SK-N-SH treated with all-trans-retinoic acid at 6 μM for 48 hours (cell line): ENCODE measurements around the gene EID1.
"Not testable (repeated sequence)": the region's sequence is repeated elsewhere in the genome, so short reads cannot be mapped to it uniquely, and the experiment has no call there.

Experiments
- ATAC-seq: fragments of 200-7000 bp; cut with Tn5 transposase; 3 replicates; pipeline ENCODE4 v1.9.1; 2020; ENCODE audit warnings: mild to moderate bottlenecking, moderate library complexity
- ARNTL ChIP-seq: fragments of 450-650 bp; formaldehyde crosslinking; IDR thresholded peaks from 2 replicates; pipeline ENCODE4 v1.5.0; 2020; ENCODE audit warnings: low read depth, mild to moderate bottlenecking, moderate library complexity, borderline replicate concordance
- BACH2 ChIP-seq: fragments of 250-450 bp; sonication (Bioruptor Pico); IDR thresholded peaks from 2 replicates; pipeline ENCODE4 v1.9.0; 2021; ENCODE audit warnings: mild to moderate bottlenecking, borderline replicate concordance
- ESRRG ChIP-seq: fragments of 250-450 bp; sonication (Bioruptor Pico); IDR thresholded peaks from 2 replicates; pipeline ENCODE4 v1.6.1; 2021; ENCODE audit warnings: mild to moderate bottlenecking
- GLIS3 ChIP-seq: fragments of 250-450 bp; sonication (Bioruptor Pico); IDR thresholded peaks from 2 replicates; pipeline ENCODE4 v1.5.0; 2020; ENCODE audit warnings: mild to moderate bottlenecking, moderate library complexity
- ISL1 ChIP-seq: fragments of 250-450 bp; sonication (Bioruptor Pico); IDR thresholded peaks from 2 replicates; pipeline ENCODE4 v2.1.2; 2022; ENCODE audit warnings: mild to moderate bottlenecking, moderate library complexity
- OSR1 ChIP-seq: fragments of 250-450 bp; sonication (Bioruptor Pico); IDR thresholded peaks from 2 replicates; pipeline ENCODE4 v1.8.0; 2022; ENCODE audit warnings: moderate library complexity, mild to moderate bottlenecking, inconsistent platforms
- PATZ1 ChIP-seq: fragments of 250-450 bp; sonication (Bioruptor Pico); IDR thresholded peaks from 2 replicates; pipeline ENCODE4 v1.8.0; 2020; ENCODE audit warnings: mild to moderate bottlenecking, moderate library complexity, borderline replicate concordance
- POU6F1 ChIP-seq: fragments of 250-450 bp; sonication (Bioruptor Pico); IDR thresholded peaks from 2 replicates; pipeline ENCODE4 v1.8.0; 2021; ENCODE audit warnings: low read depth, mild to moderate bottlenecking, moderate library complexity, borderline replicate concordance
- PPARA ChIP-seq: fragments of 250-450 bp; sonication (Bioruptor Pico); IDR thresholded peaks from 2 replicates; pipeline ENCODE4 v1.5.0; 2020; ENCODE audit warnings: mild to moderate bottlenecking, borderline replicate concordance
- RARB ChIP-seq: fragments of 250-450 bp; sonication (Bioruptor Pico); IDR thresholded peaks from 2 replicates; pipeline ENCODE4 v1.8.0; 2021; ENCODE audit warnings: mild to moderate bottlenecking, moderate library complexity
- SNAI2 ChIP-seq: fragments of 250-450 bp; sonication (Bioruptor Pico); IDR thresholded peaks from 2 replicates; pipeline ENCODE4 v1.5.0; 2020; ENCODE audit warnings: mild to moderate bottlenecking, moderate library complexity
- TCF4 ChIP-seq: fragments of 250-450 bp; sonication (Bioruptor Pico); IDR thresholded peaks from 2 replicates; pipeline ENCODE4 v1.8.0; 2021; ENCODE audit warnings: mild to moderate bottlenecking, moderate library complexity, borderline replicate concordance
- TOX ChIP-seq: fragments of 250-450 bp; sonication (Bioruptor Pico); IDR thresholded peaks from 2 replicates; pipeline ENCODE4 v1.8.0; 2021; ENCODE audit warnings: mild to moderate bottlenecking, moderate library complexity, borderline replicate concordance
- ZC3H10 ChIP-seq: fragments of 250-450 bp; sonication (Bioruptor Pico); IDR thresholded peaks from 2 replicates; pipeline ENCODE4 v1.5.1; 2021; ENCODE audit warnings: mild to moderate bottlenecking, moderate library complexity
- ZFP3 ChIP-seq: fragments of 250-450 bp; sonication (Bioruptor Pico); IDR thresholded peaks from 2 replicates; pipeline ENCODE4 v1.5.0; 2020; ENCODE audit warnings: mild to moderate bottlenecking, moderate library complexity
- ZNF70 ChIP-seq: fragments of 450-650 bp; formaldehyde crosslinking; IDR thresholded peaks from 2 replicates; pipeline ENCODE4 v1.5.0; 2020; ENCODE audit warnings: mild to moderate bottlenecking, moderate library complexity
- ZNF8 ChIP-seq: fragments of 450-650 bp; formaldehyde crosslinking; IDR thresholded peaks from 2 replicates; pipeline ENCODE4 v1.5.0; 2020; ENCODE audit warnings: mild to moderate bottlenecking, moderate library complexity
- TF ChIP-seq, protein P1 (sequence below): fragments of 250-450 bp; sonication (Bioruptor Pico); IDR thresholded peaks from 2 replicates; pipeline ENCODE4 v1.5.1; 2020; ENCODE audit warnings: low read depth, mild to moderate bottlenecking, moderate library complexity
- TF ChIP-seq, protein P2 (sequence below): fragments of 250-450 bp; sonication (Bioruptor Pico); IDR thresholded peaks from 2 replicates; pipeline ENCODE4 v1.5.1; 2021; ENCODE audit warnings: mild to moderate bottlenecking, moderate library complexity
- TF ChIP-seq, protein P3 (sequence below): fragments of 250-450 bp; sonication (Bioruptor Pico); IDR thresholded peaks from 2 replicates; pipeline ENCODE4 v1.5.0; 2020; ENCODE audit warnings: mild to moderate bottlenecking, moderate library complexity

EID1 gene

GRCh38 chr15:48905847-48906246 lies 27.9 kb downstream of the EID1 start (continued):
- TF ChIP-seq PATZ1 (CRISPR knock-in tag) (no peak), ZC3H10 (no peak), GLIS3 (CRISPR knock-in tag) (no peak), ESRRG (CRISPR knock-in tag) (no peak), POU6F1 (no peak)
- TF ChIP-seq, protein P1, sequence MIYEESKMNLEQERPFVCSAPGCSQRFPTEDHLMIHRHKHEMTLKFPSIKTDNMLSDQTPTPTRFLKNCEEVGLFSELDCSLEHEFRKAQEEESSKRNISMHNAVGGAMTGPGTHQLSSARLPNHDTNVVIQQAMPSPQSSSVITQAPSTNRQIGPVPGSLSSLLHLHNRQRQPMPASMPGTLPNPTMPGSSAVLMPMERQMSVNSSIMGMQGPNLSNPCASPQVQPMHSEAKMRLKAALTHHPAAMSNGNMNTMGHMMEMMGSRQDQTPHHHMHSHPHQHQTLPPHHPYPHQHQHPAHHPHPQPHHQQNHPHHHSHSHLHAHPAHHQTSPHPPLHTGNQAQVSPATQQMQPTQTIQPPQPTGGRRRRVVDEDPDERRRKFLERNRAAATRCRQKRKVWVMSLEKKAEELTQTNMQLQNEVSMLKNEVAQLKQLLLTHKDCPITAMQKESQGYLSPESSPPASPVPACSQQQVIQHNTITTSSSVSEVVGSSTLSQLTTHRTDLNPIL, result no peak
- TF ChIP-seq, all 23 proteins: peak for 0

- not testable (repeated sequence) for ATAC-seq
Observed at GRCh38 chr15:48909313-48909712, 31.4 kb downstream of the EID1 start.

DNA sequence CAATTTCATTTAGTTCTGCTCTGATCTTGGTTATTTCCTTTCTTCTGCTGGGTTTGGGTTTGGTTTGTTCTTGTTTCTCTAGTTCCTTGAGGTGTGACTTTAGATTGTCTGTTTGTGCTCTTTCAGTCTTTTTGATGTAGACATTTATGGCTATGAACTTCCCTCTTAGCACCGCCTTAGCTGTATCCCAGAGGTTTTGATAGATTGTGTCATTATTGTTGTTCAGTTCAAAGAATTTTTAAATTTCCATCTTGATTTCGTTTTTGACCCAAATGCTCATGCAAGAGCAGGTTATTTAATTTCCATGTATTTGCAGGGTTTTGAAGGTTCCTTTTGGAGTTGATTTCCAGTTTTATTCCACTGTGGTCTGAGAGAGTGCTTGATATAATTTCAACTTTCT lies 32.6 kb downstream of the EID1 start:
- ATAC-seq, result not testable (repeated sequence)

DNA sequence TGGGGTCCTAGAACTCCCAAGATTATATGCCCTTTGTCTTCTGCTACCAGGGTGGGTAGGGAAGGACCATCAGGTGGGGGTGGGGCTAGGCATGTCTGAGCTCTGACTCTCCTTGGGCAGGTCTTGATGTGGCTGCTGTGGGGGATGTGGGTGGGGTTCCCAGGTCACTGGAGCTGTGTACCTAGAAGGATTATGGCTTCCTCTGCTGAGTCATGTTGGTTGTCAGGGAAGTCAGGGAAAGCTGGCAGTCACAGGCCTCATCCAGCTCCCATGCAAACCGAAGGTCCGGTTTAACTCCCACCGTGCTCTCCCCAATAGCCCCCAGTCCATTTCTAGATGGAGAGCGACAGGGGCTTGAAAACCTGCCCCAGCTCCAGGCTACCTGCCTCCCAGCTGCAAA lies 35.2 kb downstream of the EID1 start:
- ATAC-seq, result no peak
- TF ChIP-seq, protein P2, sequence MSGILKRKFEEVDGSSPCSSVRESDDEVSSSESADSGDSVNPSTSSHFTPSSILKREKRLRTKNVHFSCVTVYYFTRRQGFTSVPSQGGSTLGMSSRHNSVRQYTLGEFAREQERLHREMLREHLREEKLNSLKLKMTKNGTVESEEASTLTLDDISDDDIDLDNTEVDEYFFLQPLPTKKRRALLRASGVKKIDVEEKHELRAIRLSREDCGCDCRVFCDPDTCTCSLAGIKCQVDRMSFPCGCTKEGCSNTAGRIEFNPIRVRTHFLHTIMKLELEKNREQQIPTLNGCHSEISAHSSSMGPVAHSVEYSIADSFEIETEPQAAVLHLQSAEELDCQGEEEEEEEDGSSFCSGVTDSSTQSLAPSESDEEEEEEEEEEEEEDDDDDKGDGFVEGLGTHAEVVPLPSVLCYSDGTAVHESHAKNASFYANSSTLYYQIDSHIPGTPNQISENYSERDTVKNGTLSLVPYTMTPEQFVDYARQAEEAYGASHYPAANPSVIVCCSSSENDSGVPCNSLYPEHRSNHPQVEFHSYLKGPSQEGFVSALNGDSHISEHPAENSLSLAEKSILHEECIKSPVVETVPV (CRISPR knock-in tag), result no peak
- TF ChIP-seq OSR1 (CRISPR knock-in tag), result no peak
- no peak for TF ChIP-seq ZNF8 (CRISPR knock-in tag)
- TF ChIP-seq ISL1 (CRISPR knock-in tag), result no peak
- TF ChIP-seq, all 23 proteins: peak for 0

- TF ChIP-seq, protein P1, result no peak
- TF ChIP-seq ZNF8 (CRISPR knock-in tag), result no peak
- TF ChIP-seq RARB (CRISPR knock-in tag), result no peak
- no peak for TF ChIP-seq ZFP3 (CRISPR knock-in tag)
- TF ChIP-seq PPARA (CRISPR knock-in tag), result no peak
- no peak for TF ChIP-seq OSR1 (CRISPR knock-in tag)
- no peak for TF ChIP-seq SNAI2
- TF ChIP-seq ARNTL (CRISPR knock-in tag), result no peak
- no peak for TF ChIP-seq BACH2 (CRISPR knock-in tag)
- TF ChIP-seq, protein P2 (CRISPR knock-in tag), result no peak
- no peak for TF ChIP-seq GLIS3 (CRISPR knock-in tag)
- no peak for TF ChIP-seq TOX (CRISPR knock-in tag)
- no peak for TF ChIP-seq ZC3H10
- no peak for TF ChIP-seq POU6F1
- TF ChIP-seq, protein P3, sequence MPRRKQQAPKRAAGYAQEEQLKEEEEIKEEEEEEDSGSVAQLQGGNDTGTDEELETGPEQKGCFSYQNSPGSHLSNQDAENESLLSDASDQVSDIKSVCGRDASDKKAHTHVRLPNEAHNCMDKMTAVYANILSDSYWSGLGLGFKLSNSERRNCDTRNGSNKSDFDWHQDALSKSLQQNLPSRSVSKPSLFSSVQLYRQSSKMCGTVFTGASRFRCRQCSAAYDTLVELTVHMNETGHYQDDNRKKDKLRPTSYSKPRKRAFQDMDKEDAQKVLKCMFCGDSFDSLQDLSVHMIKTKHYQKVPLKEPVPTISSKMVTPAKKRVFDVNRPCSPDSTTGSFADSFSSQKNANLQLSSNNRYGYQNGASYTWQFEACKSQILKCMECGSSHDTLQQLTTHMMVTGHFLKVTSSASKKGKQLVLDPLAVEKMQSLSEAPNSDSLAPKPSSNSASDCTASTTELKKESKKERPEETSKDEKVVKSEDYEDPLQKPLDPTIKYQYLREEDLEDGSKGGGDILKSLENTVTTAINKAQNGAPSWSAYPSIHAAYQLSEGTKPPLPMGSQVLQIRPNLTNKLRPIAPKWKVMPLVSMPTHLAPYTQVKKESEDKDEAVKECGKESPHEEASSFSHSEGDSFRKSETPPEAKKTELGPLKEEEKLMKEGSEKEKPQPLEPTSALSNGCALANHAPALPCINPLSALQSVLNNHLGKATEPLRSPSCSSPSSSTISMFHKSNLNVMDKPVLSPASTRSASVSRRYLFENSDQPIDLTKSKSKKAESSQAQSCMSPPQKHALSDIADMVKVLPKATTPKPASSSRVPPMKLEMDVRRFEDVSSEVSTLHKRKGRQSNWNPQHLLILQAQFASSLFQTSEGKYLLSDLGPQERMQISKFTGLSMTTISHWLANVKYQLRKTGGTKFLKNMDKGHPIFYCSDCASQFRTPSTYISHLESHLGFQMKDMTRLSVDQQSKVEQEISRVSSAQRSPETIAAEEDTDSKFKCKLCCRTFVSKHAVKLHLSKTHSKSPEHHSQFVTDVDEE, result no peak
- no peak for TF ChIP-seq ZNF70 (CRISPR knock-in tag)
- no peak for TF ChIP-seq TCF4 (CRISPR knock-in tag)
- TF ChIP-seq ESRRG (CRISPR knock-in tag), result no peak
- no peak for ATAC-seq
Observed at GRCh38 chr15:48914717-48915116, 36.8 kb downstream of the EID1 start.
